NOMO-1 treated with dmso at 0.1 percent for 144 hours (cell line): ENCODE data around the gene C14orf132.

Experiments
- DNase-seq: peaks from one replicate; lab custom pipeline; 2025; ENCODE audit not compliant: unreplicated experiment; lab: John Stamatoyannopoulos, UW

C14orf132 gene

GRCh38 chr14:96114002-96114401 is 74.8 kb downstream of the C14orf132 start:
- DNase-seq: no peak

- peak; percentile 3 for DNase-seq
Observed at GRCh38 chr14:96117101-96117897, 78.1 kb downstream of the C14orf132 start.

GRCh38 chr14:96117960-96118359 is 78.8 kb downstream of the C14orf132 start:
- no peak for DNase-seq

DNA sequence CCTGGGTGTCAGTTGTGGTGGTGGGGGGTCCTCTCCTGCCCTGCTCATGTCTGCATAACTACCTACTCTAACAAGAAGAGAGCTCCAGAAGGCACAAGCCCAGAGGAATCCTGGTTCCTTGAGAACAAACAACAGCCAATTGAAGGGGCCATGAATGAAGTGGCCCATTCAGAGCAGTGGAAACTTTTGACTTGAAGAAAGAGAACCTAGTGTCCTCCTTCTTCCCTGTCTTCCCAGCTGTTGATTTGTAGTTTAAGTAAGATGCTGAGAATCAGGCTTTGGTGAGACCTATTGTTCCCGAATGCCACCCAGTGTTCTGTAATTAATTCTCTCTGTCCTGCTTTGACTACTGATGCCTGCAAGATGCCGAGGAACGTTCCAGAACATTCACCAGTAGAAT is 79.2 kb downstream of the C14orf132 start:
- no peak for DNase-seq

- DNase-seq: no peak
Observed at GRCh38 chr14:96119947-96120346, 80.8 kb downstream of the C14orf132 start.

- DNase-seq: no peak
Observed at GRCh38 chr14:96120392-96120791, 81.2 kb downstream of the C14orf132 start.

DNA sequence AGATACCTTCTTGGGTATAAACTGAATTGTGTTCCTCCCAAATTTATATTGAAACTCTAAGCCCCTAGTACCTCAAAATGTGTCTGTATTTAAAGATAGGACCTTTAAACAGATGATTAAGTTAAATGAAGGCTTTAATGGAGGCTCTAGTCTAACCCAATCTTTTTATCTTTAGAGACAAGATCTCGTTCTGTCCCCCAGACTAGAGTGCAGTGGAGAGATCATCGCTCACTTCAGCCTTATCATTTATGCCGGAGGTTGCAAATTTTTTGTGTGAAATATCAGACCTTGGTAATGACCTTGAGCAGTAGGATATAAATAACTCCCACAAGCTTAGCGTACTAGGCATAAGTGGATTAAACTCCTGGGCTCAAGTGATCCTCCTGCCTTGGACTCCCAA is 81.8 kb downstream of the C14orf132 start:
- no peak for DNase-seq

DNA sequence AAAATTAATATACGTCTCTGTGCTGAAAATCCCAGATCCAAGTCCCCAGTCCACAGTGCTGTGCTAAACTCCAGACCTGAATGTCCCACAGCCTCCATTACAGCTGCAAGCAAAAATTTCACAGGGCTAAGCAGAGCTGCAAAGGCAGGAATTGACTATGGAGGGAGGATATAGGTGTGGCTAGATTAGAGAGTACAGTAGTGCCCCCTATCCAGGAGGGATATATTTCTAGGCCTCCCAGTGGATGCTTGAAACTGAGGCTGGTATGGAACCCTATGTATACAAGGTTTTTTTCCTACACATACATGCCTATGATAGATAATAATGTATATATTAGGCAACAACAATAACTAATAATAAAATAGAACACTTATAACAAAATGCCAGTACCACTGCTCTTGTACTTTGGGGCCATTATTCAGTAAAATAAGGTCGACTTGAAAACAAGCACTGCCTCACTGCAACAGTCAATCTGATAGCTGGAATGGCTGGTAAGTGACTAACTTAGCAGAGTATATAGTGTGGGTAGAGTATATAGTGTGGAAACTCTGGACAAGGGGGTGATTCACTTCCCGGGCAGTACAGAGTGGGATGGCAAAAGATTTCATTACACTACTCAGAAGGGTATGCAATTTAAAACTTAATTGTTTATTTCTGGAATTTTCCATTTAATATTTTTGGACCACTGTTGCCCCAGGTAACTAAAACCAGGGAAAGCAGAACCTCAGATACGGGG is 82.7 kb downstream of the C14orf132 start:
- DNase-seq: no peak

DNA sequence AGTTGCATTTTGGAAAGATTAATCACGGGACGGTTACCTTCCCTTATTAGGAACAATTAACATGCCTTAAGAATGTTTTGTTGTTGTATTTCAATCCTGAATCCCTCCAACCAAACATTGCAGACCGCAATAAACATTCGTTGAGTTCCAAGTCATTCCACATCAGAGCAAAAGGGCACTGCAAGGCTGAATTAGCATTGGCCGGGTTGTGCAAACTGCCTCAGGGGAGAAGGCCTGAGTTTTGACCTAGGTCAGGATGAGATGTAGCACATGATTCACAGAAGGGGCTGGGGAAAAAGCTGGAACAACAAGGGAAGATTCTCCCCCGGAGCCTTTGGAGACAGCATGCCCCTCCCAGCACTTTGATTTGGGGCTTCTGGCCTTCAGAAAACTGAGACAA is 83.3 kb downstream of the C14orf132 start:
- no peak for DNase-seq

DNA sequence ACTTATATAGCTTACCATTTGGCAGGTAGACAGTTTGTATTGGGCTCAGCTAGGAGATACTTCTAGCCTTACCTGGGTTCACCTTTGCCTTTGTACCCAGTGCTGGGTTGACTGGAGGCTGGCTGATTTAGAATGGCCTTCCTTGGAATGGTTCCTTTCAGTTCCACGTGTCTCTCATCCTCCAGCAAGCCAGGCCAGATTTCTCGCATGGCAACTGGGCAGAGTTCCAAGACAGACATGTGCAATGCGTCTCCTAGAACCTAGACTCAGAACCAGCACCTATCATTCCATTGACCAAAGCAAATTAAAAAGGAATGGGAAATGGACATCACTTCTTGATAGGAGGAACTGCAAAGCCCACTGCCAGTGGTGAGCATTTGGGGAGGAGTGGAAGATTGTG is 86.4 kb downstream of the C14orf132 start:
- DNase-seq: no peak

- DNase-seq: peak; percentile 8
Observed at GRCh38 chr14:96126339-96126782, 87.2 kb downstream of the C14orf132 start.

DNA sequence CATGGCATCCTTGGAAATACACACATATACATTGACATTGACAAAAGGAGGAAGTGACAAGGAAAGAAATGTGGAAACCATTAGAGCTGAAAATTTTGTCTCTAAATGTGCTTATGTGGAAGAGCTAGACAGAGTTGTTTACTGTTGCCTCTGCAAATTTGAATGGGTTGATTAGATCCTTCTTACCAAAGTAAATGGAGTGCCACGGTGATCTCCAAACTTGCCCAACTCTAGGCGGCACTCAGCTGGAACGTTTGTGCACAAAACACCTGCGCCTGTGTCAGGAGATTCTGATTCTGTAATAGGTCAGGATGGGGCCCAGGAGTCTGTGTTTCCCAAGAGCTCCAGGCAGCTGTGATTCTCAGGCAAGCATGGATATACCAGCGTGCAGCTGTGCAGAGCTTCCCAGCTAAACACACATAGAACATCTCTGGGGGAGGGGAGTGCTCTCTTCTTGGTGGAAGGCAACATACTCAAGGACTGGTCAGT is 87.7 kb downstream of the C14orf132 start:
- peak; percentile 8 for DNase-seq

DNA sequence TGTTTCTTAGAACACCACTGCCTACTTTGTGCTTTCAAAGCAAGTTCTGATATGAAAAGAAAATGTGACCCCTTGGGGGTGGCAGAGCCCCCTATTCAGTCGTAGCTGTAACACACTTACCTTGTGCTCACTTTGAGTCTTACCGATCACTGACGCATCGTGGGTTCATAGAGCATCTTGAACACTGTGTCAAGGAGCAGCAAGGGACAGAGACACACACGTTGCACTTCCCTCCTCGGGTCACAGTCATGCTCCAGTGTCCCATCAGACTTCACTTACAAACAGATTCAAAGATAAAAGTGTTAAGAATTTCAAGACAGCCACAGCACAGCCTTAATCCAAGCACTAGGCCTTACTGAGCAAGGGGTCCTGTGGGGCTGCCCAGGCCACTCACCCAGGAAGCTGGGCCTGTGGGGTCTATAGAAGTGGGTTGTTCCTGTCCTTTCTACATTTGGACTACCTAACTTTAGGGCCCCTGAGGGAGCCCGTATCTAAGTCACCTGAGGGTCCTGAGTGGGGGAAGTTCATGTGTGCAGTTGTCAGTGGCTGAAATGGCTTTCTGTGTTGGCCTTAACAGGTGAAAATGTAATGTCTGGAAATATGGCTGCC is 90.1 kb downstream of the C14orf132 start:
- no peak for DNase-seq

DNA sequence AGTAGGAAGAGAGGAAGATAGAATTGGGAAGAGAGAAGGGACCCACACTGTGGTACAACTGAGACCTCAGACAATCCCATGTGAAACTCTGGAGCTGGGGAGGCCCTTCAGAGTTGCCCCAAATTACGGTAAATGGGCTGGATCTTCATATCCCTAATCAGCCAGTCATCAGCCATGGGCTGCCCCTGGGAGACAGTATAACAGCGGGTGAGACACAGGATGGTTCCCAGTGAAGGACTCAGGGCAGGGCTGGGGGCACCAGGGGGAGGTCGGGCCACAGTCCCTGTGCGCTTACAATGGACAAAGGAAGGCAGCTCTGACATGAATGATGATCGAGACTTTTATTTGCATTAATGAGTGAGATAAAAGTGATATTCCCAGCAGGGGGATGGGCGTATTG is 91.2 kb downstream of the C14orf132 start:
- no peak for DNase-seq

- DNase-seq: no peak
Observed at GRCh38 chr14:96130854-96131253, 91.7 kb downstream of the C14orf132 start.

- DNase-seq: no peak
Observed at GRCh38 chr14:96131836-96132235, 92.7 kb downstream of the C14orf132 start.

DNA sequence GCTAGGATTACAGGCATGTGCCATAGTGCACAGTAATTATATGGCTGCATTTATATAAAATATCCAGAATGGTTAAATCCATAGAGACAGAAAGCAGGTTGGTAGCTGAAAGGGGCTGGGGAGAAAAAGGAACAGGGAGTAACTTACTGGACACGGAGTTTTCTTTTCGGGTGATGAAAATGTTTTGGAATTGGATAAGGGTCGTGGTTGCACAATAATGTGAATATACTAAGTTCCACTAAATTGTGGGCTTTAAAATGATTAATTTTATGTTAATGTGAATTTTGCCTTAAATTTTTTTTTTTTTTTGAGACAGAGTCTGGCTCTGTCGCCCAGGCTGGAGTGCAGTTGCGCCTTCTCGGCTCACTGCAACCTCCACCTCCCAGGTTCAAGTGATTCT is 95.3 kb downstream of the C14orf132 start:
- no peak for DNase-seq

DNA sequence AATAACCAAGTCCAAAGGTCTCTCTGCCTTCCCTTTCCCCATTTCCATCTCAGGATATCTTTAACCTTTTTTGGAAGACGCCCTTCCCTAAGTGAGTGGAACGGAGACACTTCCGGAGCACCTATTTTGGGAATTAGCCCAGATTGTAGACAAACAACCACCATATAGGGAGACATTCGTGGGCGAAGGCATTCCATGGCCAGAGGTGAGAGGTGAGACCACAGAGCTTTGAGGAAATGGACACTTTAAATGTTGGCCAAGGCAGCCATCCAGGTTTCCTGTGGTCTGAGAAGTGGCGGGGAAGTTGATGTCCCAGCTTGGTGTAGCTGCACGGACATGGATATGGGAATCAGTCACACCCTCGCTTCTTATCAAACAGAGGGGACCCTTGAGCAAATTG is 96.1 kb downstream of the C14orf132 start:
- no peak for DNase-seq

DNA sequence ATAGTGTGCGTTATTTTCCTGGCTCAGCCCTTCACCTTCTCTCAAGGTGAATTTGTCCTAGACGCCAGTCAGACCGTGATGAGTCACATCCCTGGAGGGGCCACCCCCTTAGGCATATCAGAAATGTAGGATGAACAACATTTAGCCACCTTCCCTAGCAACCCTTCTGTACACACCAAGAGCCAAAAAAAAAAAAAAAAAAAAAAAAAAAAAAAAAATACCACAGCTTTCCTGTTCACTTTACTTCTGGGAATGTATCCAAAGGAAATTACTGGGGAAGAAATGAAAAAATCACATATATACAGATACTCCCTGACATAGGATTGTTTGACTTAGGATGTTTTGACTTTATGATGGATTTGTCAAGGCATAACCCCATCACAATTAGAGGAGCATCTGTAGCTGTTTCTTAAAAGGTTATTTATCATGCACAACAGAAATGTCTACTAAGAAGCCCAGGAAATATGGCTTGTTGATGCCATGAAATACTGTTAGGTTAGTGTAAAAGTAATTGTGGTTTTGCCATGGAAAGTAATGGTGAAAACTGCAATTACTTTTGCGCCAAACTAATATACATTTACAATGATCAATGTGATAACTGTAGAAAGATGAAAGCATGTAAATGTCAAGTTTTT is 97.3 kb downstream of the C14orf132 start:
- no peak for DNase-seq

- DNase-seq: no peak
Observed at GRCh38 chr14:96138241-96138640, 99.1 kb downstream of the C14orf132 start.

GRCh38 chr14:96139169-96139568 is 100.0 kb downstream of the C14orf132 start:
- DNase-seq: no peak
